Activated T-cell treated with anti-CD3 and anti-CD28 coated beads for 24 hours (primary cell): ENCODE data around the gene ARHGAP40.
"Not testable (repeated sequence)": the region's sequence is repeated elsewhere in the genome, so short reads cannot be mapped to it uniquely, and the experiment has no call there.

Experiments used
- DNase-seq: peaks from one replicate; pipeline ENCODE4 v3.0.0-alpha.2; 2020; ENCODE audit warnings: low read depth

The ARHGAP40 gene

DNA sequence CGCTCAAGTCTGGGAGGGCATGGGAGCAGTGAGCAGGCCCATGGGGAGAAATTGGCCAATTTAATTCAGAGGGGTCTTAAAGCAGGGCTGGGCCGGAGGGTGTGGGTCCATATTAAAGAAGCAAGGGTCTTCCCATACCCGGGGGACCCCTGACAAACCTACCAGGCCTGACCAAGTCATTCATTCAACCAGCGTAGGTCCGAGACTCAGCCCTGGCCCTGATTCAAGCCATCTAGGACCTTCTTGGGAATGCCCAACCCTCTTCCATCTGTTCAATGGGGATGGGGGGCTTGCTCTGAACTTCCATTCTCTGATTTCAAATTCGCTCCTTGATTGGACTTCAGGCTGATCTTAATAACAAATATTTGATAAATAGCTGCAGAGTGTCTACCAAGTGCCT is 13.3 kb upstream of the ARHGAP40 start:
- DNase-seq = no peak

DNA sequence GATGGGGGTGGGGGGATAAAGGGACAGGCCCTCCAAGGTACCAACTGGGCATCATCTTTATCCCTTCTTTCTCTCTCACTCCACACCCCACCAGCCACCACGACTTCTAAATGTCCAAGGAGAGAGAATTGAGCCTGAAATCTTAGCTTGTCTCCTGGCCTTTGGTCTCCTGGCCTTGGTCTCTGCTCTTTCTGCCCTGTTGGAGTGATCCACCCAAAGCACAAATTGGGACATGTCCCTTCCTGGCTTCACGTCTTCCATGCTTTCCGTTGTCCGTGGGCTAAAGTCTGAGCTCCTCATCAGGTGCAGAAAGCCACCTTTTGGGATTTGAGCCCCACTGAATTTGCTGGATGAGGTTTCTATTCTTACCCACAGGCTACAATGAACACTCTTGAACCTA is 12.3 kb upstream of the ARHGAP40 start:
- no peak for DNase-seq

DNA sequence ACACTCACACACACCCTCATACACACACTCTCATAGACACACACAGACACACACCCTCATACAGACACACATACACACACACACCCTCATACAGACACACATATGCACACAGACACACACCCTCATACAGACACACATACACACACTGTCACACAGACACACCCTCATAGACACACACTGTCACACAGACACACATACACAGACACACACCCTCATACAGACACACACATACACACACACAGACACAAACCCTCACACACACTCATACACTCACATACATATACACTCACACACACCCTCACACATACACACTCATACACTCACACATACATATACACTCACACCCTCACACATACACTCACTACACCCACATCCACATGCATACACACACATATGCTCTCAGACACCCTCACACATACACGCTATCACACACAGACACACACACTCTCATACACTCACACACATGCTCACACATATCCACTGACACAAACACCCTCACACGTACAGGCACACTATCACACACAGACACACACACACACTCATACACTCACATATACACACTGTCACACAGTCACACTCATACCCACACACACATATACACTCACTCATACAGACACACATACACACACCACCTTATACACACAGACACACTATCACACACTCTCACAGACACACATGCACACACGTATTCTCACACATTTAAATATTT is 11.5 kb upstream of the ARHGAP40 start:
- no peak for DNase-seq

DNA sequence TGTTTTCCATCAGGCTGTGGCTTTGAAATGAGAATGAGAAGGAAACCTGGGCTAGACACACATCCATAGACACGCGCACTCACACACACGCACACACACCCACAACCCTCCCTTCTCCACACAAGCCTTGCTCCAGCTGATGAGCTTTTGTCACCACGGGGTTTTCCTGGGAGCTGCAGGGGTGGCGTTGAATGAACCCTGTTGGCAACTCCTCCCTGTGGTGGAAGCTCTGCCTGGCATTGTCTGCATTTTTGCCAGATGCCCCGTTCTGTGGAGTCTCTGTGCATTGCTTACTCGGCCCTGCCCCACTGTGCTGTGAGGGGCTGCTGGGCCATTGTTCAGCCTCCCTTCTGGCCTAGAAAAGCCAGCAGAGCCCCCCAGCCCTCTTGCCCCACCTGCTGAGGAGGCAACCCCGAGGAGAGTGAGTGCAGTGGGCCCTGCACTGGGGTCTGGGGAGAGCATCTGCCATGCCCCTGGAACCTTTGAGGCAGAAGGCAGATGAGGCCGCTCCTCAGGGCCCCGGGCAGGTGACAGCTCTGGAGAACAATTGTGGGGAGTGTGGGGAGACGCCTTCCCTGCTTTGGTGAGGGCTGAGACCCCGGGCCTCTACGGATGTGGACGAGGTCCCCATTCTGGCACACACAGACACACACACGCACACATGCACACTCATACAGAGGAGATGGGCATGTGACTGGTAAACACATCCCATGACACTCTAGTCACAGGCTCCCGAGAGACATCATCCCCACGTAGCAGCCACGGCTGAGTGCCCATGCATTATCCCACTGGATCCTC is 10.7 kb upstream of the ARHGAP40 start:
- DNase-seq = no peak

DNA sequence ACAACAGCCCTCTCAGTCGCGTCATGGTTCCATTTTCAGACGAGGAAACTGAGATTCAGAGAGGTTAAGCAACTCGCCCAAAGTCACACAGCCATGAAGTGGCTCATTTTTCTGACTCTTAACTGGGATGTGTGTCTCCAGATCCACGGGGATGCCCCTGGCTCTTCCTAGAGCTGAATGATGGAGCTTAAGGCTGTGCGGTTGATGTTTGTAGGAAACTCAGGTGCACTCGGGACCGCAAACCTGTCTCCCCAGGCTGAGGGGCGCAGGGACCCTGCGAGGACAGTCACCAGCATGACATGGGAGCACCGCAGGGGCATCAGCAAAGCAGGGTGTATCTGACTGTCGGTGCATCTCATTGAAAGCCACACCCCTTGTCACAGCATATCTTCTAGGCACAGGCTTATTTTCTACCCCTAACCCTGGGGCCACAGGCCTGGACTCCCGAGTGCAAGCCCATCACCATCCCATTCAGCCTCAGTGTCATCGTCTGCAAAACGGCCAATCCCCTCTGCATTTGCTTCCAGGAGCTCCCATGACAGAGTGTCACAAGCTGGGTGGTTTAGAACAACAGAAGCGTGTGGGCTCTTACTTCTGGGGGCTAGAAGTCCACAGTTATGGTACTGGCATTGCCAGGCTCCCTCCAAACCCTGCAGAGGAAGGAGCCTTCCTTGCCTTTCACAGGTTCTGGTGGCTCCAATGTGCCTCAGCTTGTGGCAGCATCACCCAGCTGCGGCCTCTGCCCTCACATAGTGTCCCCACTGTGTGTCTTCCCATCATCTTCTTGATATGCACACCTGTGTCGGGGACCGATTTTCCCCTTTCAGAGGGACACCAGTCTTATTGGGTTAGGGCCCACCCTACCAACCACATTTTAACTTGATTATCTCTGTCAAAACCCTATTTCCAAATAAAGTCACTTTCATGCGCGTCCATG is 9.9 kb upstream of the ARHGAP40 start:
- no peak for DNase-seq

DNA sequence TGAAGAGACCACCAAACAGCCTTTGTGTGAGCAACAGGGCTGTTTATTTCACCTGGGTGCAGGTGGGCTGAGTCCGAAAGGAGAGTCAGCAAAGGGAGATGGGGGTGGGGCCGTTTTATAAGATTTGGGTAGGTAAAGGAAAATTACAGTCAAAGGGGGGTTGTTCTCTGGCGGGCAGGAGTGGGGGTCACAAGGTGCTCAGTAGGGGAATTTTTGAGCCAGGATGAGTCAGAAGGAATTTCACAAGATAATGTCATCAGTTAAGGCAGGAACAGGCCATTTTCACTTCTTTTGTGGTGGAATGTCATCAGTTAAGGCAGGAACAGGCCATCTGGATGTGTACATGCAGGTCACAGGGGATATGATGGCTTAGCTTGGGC is 9.2 kb upstream of the ARHGAP40 start:
- not testable (repeated sequence) for DNase-seq

DNA sequence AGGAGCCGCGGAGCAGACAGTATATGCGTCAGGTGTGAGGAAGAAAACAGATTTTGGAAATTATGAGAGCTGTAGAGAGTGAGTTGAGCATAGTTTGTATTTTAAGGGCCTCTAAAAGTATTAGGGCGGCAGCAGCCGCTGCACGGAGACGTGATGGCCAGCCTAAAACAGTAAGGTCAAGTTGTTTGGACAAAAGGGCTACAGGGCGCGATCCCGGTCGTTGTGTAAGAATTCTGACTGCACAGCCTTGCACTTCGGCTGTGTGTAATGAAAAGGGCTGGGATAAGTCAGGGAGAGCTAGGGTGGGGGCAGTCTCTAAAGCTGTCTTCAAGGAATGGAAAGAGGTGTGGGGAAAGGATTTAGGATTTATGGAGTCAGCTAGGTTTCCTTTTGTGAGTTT is 7.3 kb upstream of the ARHGAP40 start:
- DNase-seq = not testable (repeated sequence)

DNA sequence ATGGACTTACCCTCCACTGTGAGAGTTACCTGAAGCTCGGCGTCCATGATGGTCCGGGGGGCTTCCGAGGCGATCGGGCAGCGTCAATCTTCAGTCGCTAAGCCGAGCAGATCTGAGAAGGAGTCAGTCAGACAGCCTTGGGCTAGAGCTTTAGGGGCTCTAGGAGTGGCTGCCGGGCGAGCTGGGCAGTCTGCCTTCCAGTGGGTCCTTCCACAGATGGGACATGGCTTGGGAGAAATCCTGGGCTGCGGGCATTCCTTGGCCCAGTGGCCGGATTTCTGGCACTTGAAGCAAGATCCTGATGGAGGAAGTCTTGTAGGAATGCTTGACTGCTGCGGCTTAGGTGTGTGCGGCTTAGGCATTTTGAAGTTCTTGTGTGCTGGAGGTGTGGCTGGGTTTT is 5.7 kb upstream of the ARHGAP40 start:
- DNase-seq = not testable (repeated sequence)

DNA sequence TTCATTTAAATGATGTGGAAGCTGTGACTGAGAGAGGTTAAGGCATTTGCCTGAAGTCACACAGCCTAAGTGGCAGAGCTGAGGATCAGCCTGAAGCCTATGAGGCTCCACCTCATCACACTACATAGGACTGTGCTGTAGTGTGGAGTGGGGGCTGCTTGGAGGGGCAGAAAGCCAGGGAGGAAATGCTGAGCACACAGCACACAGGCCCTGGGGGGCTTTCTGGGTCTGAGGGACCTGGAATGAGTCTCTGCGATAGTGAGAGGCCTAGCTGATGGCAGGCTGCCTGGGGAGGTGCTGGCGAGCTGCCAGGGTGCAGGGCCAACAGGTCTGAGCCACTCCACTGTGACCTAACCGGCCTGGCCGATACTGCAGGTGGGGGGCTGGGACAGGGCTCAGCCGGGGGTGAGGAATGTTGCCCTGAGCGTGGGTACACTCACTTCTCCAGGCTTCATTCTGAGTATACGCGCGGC is 2.2 kb upstream of the ARHGAP40 start:
- DNase-seq = no peak

DNA sequence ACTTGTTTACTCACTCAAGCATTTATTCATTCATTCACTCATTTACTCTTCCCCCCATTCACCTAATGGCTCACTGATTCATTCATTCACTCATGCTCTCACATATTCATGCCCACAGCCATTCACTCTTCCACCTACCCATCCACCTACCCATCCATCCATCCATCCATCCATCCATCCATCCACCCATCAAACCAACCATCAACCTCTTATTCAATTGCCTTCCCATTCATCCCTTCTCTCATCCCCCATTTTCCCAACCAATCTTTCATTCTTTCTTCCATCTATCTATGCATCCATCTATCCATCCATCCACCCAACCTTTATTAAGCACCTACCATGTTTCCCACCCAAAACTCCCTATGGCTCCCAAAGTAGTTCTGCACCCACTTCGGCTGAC is 1.6 kb upstream of the ARHGAP40 start:
- no peak for DNase-seq

DNA sequence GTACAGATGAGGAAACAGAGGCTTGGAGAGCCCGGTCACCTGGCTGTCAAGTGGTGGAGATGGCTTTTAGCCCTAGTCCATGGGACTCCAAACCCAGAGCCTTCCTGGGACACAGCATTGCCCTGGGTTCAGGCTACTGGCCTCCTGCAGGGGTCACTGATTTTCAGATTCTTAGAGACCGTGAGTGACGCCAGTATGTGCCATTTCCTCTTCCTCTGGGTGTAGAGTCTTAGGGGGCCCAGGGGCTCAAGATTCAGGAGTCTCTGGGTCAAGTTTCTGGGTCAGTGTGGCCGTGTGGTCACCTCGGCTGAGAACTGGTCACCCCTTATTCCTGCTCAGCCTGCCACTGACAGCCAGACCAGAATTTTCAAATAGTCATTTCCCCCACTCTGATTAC is 574 bp downstream of the ARHGAP40 start:
- DNase-seq = no peak

DNA sequence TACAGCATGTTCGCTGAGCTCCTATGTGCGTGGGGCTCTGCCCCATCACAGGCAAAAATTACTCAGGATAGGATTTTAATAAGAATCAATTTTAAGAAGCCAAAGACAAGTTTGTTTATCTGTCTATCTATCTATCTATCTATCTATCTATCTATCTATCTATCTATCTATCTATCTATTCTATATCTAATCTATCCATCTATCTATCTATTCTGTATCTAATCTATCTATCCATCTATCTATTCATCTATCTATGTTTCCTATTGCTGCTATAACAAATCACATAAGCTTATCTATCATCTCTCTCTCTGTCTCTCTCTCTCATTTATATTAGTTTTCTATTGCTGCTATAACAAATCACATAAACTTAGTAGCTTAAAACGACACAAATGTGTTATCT is 1.7 kb downstream of the ARHGAP40 start:
- DNase-seq = no peak

DNA sequence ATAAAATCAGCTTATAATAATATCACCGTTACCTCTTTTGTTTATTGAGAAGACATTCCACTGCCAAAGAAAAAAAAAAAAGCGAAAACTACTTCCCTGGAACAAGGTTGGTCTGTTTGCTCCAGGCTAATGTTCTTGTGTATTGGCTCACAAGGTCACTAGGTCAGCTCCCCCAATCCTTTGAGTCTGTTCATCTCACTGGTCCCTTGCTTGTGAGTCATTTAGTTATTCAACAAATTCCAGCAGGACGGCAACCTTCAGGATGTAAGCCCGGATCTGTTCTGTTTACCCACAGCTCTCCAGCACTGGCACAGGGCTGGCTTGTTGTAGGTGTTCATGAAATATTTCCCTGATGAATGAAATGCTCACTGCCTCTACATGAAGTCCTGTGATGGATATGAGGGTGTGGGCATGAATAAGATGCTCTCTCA is 3.3 kb downstream of the ARHGAP40 start:
- no peak for DNase-seq

DNA sequence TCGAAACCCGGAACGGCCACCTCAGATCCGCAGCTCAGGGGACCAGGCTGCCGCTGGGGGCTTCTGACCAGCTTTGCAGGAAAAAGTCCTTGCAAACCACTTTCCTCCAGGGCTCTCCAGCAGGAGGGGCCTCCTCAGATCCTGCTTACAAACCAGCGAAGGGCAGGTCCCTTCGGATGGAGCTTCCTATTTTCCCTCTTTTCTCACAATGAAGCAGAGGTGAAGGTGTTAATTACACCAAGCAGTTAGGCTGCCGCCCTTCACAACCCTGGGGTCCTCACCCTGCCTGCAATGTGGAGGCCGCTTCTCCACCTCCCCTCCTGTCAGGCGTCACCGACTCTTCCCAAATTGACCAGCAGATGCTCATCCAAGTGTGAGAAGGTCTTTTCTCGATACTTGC is 5.7 kb downstream of the ARHGAP40 start:
- no peak for DNase-seq

DNA sequence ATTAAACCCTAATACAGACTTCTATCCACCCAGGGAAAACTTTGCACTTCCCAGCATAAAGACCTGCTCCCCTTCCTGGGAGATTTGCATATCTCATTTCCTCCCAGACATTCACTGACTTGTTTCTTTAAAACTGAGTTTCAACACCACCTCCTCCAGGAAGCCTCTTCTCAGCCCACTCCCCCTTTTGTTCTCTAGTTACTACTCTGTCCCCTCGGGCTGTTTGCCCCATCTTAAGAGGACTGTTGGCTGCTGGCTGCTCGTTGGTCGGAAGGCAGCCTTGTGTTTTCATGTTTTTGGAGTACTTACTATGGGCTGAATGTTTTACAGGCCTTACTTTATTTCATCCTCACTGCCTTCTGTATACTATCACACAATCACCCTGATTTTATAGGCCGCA is 6.6 kb downstream of the ARHGAP40 start:
- no peak for DNase-seq

DNA sequence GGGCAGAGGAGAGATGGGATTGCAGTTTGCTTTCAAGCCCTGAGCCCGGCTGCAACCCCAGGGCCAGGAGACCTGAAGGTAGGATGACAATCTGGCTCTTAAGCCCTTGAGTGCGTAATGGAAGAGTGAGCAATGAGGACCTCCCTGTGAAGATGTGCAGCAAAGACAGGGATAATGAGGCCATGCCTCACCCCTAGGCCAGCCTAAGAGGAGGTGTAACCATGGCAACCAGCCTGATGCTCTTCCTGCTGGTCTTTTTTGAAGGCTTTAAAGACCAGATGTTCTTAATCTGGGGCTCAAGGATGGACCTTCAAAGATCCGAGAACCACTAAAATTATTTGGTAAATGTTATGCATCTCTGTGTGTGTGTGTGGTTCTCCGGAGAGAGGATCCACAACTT is 8.2 kb downstream of the ARHGAP40 start:
- DNase-seq = no peak

DNA sequence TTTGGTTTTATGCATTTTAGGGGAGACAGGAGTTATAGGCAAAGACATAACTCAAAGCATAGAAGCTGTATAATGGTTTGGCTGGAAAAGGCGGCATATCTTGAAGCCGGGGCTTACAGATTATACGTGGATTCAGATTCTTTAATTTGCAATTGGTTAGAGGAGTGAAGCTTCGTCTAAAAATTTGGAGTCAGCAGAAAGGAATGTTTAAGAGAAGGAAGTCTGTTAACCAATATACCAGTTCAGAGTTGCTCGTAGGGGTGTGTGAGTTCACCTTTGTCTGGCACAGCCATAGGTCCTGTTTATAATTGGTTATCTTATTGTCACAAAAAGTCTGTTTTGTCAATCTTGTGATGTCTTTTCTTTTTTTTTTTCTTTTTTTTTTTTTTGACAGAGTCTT is 8.9 kb downstream of the ARHGAP40 start:
- no peak for DNase-seq

DNA sequence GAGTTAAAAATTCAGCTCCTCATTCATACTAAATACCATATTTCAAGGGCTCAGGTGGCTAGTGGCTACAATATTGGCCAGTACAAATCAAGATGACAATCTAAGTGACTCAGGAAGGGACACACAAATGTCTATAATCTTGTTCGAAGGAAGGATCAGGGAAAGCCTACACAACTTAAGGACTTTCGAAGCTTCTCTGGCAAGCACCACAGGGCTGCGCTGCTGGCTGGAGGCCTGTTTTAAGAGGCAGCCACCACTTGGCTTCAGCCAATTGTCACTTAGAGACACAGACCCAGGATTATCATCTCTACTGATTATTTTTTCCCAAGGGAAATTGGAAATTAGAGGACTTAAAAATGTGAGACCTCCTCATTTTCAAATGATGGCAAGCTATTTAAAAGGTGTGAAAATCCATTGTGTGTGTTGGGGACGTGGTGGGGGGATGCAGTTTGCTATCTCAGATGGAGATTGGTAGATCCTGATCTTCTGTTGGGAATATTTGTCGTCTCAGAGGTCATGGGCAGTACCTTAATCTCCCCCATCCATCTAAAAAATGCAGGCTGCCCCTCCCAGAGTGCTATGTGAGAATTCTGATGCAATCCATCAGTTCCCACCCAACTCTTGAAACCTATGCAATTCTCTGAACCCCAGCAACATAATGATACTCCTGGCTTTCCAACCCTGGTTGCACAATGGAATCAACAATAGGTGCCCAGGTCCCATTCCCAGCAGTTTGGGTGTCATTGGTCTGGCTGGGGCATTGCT is 11.3 kb downstream of the ARHGAP40 start:
- no peak for DNase-seq

DNA sequence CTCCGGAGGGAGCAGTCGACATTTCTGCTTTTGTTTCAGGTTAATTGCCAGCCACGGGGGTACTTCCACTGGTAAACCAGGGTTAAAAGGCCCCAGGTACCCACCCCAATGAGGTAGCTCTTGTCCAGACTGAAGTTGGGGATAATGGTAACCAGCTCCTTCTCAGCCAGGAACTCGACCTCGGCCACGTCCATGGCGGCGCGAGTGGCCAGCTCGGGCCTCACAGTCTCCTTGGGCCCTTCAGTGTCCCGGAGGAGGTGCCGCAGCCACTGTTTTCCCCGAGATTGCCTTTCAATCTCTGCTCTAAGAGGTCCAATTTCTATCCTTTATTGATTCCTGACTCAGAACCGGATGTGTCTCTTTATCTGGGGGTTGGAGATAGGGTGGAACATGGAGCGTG is 13.7 kb downstream of the ARHGAP40 start:
- no peak for DNase-seq

DNA sequence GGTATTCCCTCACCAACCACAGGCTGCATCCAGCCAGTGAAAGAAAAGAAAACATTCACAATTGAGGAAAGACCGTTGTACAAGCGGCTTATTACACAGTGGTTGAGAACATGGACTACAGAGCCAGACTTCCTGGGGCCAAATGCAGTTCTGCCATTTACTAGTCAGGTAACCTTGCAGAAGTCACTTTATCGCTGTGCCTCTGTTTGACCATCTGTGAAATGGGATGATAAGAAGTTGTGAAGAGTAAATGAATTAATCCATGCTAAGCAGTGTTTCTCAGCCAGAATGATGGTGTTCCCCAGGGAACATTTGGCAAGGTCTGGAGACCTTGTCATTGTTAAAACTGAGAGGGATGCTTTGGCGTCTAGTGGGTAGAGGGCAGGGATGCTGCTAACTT is 14.8 kb downstream of the ARHGAP40 start:
- DNase-seq = no peak

DNA sequence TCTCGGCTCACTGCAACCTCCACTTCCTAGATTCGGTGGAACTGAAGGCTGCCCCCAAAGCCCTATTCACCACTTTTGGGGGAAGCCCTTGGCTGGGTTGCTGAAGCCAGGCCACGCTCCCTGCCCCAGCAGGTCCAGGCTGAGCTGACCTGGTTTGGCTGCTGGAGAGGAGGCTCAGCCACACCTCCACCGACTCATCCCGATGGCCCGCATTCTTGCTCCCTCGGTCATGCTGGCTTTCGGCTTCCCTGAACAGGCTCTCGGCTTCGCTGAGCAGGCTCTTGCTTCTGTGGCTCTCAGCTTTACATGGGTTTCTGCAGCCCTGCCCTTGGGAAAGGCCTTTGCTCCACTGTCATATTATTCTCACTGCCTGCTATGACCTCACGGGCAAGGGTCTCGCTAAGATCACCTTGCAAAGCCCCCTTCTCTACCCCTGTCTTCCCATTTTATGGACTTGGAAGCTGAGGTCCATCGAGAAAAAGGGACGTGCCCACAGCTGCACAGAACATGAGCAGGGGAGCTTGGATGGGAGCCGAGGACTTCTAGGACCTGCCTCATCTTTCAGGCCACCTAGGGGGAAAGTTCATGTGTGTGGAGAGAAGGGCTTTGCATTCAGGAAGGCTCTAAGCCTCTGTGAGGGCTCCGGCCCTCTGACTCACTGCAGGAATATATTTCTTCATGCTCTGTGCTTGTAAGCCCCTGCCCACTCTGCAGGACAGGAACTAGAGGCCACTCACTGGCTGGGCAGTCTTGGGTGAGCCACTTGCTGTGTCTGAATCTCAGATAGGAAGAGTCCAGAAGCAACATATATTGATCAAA is 15.6 kb downstream of the ARHGAP40 start:
- DNase-seq = no peak
